Esophagus muscularis mucosa (tissue), 4 donors: ENCODE data around the gene MRC2. TPM values are rescaled to one million over a fixed set of nuclear protein-coding genes. Genes with fewer than 3 reads are reported as not detected.
A peak's percentile ranks its signal among the peaks of the same experiment; 100 is the strongest.

Experiments
- DNase-seq: peaks from one replicate; pipeline ENCODE4 v3.0.0-alpha.2; 2017; ENCODE audit errors: extremely low spot score
- H3K27ac ChIP-seq, 4 donors: fragments of 200-600 bp; sonication (generic); replicated peaks in 1 of 4; 1 replicate in 3 of 4; 2 replicates in 1 of 4; pipeline ENCODE4 v1.5.1; 2016 to 2019; ENCODE audit warnings: mild to moderate bottlenecking in 1 of 4
- H3K27me3 ChIP-seq, 4 donors: fragments of 200-600 bp; sonication (generic); one replicate each; pipeline versions ENCODE4 v1.5.1 to v1.6.0; 2016 to 2019
- H3K36me3 ChIP-seq, 4 donors: fragments of 200-600 bp; sonication (generic); one replicate each; pipeline ENCODE4 v1.5.1; 2016 to 2019
- H3K4me1 ChIP-seq, 4 donors: fragments of 200-600 bp; sonication (generic); one replicate each; pipeline ENCODE4 v1.5.1; 2016 to 2019
- H3K4me3 ChIP-seq, 4 donors: fragments of 200-600 bp; sonication (generic); 1 replicate in 2 of 4; 2 replicates in 2 of 4; pipeline ENCODE4 v1.5.1; 2016 to 2019; ENCODE audit warnings: mild to moderate bottlenecking in 4 of 4, moderate library complexity in 1 of 4
- H3K9me3 ChIP-seq, 4 donors: fragments of 200-600 bp; sonication (generic); 1 replicate in 3 of 4; 2 replicates in 1 of 4; pipeline ENCODE4 v1.5.1; 2016 to 2019
- CTCF ChIP-seq, 3 experiments: fragments of 200-600 bp in 2 of 3; fragments of 450-650 bp in 1 of 3; sonication (generic) in 2 of 3; IDR thresholded peaks; one replicate each; pipeline ENCODE4 v1.5.1; 2017 to 2019; ENCODE audit warnings: antibody characterized with exemption in 3 of 3, mild to moderate bottlenecking in 2 of 3, moderate library complexity in 1 of 3
- EP300 ChIP-seq: sonication (generic); formaldehyde crosslinking; IDR thresholded peaks from one replicate; pipeline ENCODE4 v1.6.1; 2017; ENCODE audit warnings: antibody characterized with exemption
- POLR2A ChIP-seq: fragments of 450-650 bp; IDR thresholded peaks from one replicate; pipeline ENCODE4 v1.6.1; 2017; ENCODE audit warnings: antibody characterized with exemption, moderate library complexity, mild to moderate bottlenecking, low read depth
- POLR2AphosphoS5 ChIP-seq, 2 donors: sonication (generic); formaldehyde crosslinking; IDR thresholded peaks; one replicate each; pipeline ENCODE4 v1.6.1; 2017; ENCODE audit warnings: antibody characterized with exemption in 2 of 2
- WGBS: methylation state at CpG from one replicate; pipeline ENCODE4 v1.1.5; 2018; 5-methylcytosine and 5-hydroxymethylcytosine counted together
- intact Hi-C: fragments of 100-400 bp; cut with DNase I; formaldehyde crosslinking; loops from one replicate; pipeline ENCODE4 v1.15.1; 2023
- total RNA-seq, 4 donors: library from RNA; depleted of rRNA; stranded (reverse); fragments of >200 nt; gene quantifications; one replicate each; pipeline versions ENCODE4 v1.1.0 to v1.2.1, GENCODE V29; 2016

MRC2 gene
- total RNA-seq, 4 donors from 2014 or later: 31.0 to 57.7 (median 40.4) TPM

- H3K4me3 ChIP-seq: peak overlapping the region; percentile 65 to 90 (median 72)
- TF ChIP-seq POLR2AphosphoS5 (IDR thresholded peaks at IDR 0.05) (no peak), POLR2A (no peak), CTCF (IDR thresholded peaks at IDR 0.05) (no peak), EP300 (no peak)
- peaks cover 20 to 29% (median 26%) of the 10 kb centered on the region in 4 donors for H3K4me1 ChIP-seq
- no peaks in the 10 kb centered on the region for H3K36me3 ChIP-seq
- intact Hi-C loops: loop anchor here (2.0 to 10.0 kb wide), 2 partner anchors 263 to 369 kb away; no protein-coding TSS in a partner anchor
- WGBS: 67% methylated on average over 10 of the region's 14 CpGs
- DNase-seq: no peak
- H3K9me3 ChIP-seq: peaks cover 0 to 8% (median 6%) of the 10 kb centered on the region in 4 donors
- peak overlapping the region in 2 of 4 donors; percentile 75 to 82 for H3K27ac ChIP-seq
- H3K27me3 ChIP-seq: peaks cover 0 to 5% (median 0%) of the 10 kb centered on the region in 4 donors
These were observed 78.5 kb downstream of the MRC2 start for GRCh38 chr17:62705778-62706597.

- intact Hi-C loops: loop anchor here (10.0 kb wide), 1 partner anchor 368 kb away; no protein-coding TSS in a partner anchor
- Histone ChIP-seq H3K4me3 (no peak overlapping the region), H3K4me1 (peaks cover 20 to 29% (median 26%) of the 10 kb centered on the region in 4 donors), H3K9me3 (peaks cover 0 to 8% (median 6%) of the 10 kb centered on the region in 4 donors), H3K27ac (peak overlapping the region in 1 of 4 donors; percentile 82), H3K27me3 (no peaks in the 10 kb centered on the region), H3K36me3 (no peaks in the 10 kb centered on the region)
- 91% methylated on average over 19 of the region's 20 CpGs for WGBS
- TF ChIP-seq CTCF (IDR thresholded peaks at IDR 0.05) (no peak), EP300 (no peak), POLR2AphosphoS5 (IDR thresholded peaks at IDR 0.05) (no peak), POLR2A (no peak)
- no peak for DNase-seq
These were observed 79.3 kb downstream of the MRC2 start for GRCh38 chr17:62706598-62707424.

GRCh38 chr17:62707425-62707739, 79.9 kb downstream of the MRC2 start:
- TF ChIP-seq POLR2AphosphoS5 (IDR thresholded peaks at IDR 0.05) (no peak), POLR2A (no peak), CTCF (IDR thresholded peaks at IDR 0.05) (no peak), EP300 (no peak)
- no peak for DNase-seq
- Histone ChIP-seq H3K36me3 (no peaks in the 10 kb centered on the region), H3K4me1 (peaks cover 20 to 29% (median 26%) of the 10 kb centered on the region in 4 donors), H3K4me3 (no peak overlapping the region), H3K27me3 (no peaks in the 10 kb centered on the region), H3K27ac (no peak overlapping the region), H3K9me3 (peaks cover 0 to 8% (median 6%) of the 10 kb centered on the region in 4 donors)
- intact Hi-C loops: loop anchor here (10.0 kb wide), 1 partner anchor 367 kb away; no protein-coding TSS in a partner anchor
- 95% methylated on average over 9 of the region's 9 CpGs for WGBS

- TF ChIP-seq EP300 (no peak), POLR2A (no peak), POLR2AphosphoS5 (IDR thresholded peaks at IDR 0.05) (no peak), CTCF (IDR thresholded peaks at IDR 0.05) (no peak)
- DNase-seq: no peak
- Histone ChIP-seq H3K9me3 (peaks cover 0 to 8% (median 6%) of the 10 kb centered on the region in 4 donors), H3K4me1 (peaks cover 14 to 25% (median 22%) of the 10 kb centered on the region in 4 donors), H3K4me3 (no peak overlapping the region), H3K27me3 (no peaks in the 10 kb centered on the region), H3K36me3 (no peaks in the 10 kb centered on the region), H3K27ac (no peak overlapping the region)
- intact Hi-C loops: loop anchor here (10.0 kb wide), 1 partner anchor 366 kb away; no protein-coding TSS in a partner anchor
- WGBS: no CpG with 5 or more reads among the region's 2 CpGs
These were observed 81.1 kb downstream of the MRC2 start for GRCh38 chr17:62708587-62708986.
